Ammon's horn (tissue), 1 donor: ENCODE measurements around the gene BRF1.
"Not testable (repeated sequence)": the region's sequence is repeated elsewhere in the genome, so short reads cannot be mapped to it uniquely, and the experiment has no call there.

Source experiments
- DNase-seq: peaks from one replicate; pipeline ENCODE4 v3.0.0-alpha.2; 2016; ENCODE audit warnings: low spot score

Gene BRF1

GRCh38 chr14:105315941-105316576 lies 15.3 kb upstream of the BRF1 start:
- no peak for DNase-seq

DNA sequence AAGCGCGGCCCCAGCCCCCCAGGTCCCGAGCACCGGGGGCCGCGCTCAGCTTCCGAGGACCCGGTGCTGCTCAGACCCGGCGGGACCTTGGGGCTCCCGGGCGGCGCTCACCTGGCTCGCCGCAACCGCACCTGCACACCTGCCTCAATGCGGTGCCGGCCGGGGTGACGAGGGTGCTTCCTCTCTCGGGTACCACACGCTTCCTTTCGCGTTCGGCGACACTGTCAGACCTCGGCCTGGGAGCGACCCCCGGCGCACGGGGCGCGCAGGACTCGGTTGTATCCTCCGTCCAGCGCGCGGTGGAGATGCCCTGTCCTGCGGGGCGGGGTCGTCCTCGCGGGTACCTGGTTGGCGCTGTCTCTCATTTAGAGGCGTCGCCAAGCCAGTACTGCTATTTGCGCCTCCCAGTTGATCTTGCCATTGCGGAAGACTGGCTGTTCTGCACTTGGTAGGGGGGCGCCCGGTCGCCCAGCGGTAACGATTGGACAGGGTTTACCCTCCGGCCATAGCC lies 14.5 kb upstream of the BRF1 start:
- DNase-seq = no peak

DNA sequence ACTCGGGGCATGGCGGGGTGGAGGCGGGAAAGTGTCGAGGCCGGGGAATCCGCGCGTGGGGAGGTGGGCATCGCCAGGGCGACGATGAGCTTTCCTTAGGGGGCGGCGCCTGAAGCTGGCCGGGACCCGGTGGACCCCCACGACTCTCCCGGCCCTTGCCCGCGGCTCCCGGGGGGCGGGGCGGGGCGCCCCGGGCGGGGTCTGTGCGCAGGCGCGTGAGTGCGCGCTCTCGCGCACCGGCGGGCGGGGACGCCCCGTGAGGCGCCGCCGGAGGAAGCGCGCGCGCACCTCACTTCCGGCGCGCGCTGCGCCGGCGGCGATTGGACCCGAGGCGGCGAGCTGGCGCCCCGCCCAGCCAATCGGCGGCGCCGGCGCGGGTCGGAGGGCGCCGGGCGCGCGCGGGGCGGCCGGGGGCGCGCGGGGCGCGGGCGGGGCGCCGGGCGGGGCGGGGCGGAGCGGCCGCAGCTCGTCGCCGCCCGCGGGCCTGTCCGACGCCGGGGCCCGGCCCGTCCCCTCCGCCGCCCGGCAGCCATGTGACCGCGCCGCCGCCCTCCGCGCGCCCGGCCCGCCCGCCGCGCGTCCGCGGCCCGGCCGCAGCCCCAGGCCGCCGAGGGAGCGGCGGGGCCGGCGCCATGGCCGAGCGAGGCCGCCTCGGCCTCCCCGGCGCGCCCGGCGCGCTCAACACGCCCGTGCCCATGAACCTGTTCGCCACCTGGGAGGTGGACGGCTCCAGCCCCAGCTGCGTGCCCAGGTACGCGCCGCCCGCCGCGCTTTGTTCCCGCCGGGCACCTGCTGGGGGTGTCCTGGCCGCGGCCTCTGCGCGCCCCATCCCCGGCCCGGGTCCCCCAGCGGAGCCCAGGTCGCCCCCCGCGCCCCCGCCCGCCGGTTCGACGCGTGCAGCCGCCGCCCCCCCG lies 13.7 kb upstream of the BRF1 start, which contains the start of gene PACS2:
Gene PACS2 (plus strand): TSS at position 462 of the 914 bp plus-strand sequence. CDS start 171 bp downstream, at position 633.
- peak; percentile 72 for DNase-seq

DNA sequence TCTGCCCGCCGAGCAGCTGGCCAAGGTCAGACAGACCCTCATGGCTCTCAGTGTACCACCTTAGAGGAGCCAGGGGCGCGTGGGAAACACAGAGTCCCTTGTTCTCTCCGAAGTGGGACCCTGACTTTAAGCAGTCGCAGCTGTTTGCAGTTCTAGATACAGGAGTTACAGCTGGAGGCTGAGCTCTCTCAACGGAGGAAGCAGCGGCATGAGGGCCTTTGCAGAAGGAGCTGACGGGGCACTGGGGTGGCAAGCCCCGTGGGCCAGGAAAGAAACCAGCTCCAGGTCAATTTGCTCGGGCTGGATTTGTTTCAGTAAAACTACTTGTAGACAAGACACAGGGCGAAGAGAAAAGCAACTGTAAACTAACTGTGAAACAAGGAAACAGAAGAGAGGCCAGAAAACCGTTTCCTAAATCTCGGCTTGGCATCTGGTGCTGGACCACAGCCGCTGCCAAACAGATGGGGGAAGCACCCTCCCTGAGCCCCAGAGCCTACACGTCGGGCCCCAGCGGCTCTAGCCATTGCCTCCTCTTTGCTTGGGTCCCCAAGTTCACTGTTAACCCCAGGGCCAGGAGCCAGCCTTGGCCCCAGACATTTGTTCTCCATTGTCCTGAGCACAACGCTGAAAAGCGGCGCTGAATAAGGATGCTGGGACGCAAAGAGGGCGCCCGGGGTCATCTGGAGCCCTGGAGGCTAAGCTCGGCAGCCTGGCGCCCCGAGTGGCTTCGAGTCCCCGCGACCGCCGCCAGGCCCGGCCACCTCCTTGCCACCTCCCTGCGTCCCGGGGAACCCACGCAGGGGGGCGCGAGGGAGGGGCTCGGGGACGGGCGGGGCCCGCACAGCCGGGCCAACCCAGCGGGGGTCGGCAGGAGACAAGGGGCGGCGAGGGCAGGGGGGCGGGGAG lies 12.8 kb upstream of the BRF1 start:
- DNase-seq = no peak

DNA sequence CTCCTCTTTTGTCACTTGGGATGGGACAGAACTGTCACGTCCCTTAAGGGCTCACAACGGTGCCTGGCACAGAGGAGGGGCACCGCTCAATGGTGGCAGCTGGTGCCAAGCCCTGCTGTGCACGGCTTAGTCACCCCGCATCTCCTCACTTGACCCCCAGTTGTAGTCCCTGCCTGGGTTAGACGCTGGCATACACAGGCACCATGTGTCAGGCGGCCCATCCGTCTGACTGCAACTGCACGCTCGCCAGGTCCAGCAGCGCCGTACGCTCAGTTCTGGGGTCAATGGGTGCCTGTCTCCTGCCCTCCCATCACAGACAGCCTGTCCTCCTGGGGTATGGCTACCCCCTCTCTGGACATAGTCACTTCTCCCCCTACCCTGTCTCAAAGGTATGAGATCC lies 12.2 kb upstream of the BRF1 start:
- DNase-seq = peak; percentile 91

DNA sequence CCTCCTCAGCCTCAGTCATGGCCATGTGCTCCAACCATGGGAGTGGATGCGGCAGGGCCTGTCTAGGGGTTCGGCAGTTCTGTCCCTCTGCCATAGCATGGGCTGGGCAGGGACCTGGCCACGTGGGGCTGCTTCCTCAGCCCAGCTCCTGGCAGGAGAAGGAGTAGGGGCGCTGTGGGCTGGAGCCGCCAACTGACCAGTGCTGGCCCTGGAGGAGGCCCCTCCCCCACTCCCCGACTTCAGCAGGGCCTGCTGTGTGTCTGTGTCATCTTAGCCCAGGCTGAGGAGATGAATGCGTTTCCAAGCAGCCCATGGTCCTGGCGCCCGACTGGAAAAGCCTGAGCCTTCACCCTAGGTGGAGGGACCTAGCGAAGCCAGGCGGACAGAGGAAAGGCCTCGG lies 11.0 kb upstream of the BRF1 start:
- no peak for DNase-seq

DNA sequence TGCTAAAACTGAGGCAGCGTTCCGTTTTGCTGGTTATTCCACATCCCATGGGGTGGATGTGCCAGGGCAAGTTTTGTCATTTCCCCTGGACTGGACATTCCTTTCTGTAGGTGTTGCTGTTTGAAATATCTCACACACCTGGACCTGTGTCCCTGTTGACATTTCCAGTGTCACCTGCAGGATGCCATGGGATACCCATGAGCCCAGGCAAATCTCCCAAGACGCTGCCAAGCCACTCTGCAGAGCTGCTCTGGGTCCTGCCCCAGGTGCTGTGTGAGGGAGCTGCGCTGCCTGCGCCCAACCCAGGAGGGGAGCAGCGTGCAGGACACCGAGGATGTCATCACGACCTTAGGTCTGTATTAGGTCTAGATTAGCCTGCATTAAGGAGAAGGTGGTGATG lies 8.6 kb upstream of the BRF1 start:
- DNase-seq = no peak

- DNase-seq = no peak
These were observed 6.4 kb upstream of the BRF1 start for GRCh38 chr14:105307052-105307727.

- no peak for DNase-seq
These were observed 5.0 kb upstream of the BRF1 start for GRCh38 chr14:105305791-105306190.

DNA sequence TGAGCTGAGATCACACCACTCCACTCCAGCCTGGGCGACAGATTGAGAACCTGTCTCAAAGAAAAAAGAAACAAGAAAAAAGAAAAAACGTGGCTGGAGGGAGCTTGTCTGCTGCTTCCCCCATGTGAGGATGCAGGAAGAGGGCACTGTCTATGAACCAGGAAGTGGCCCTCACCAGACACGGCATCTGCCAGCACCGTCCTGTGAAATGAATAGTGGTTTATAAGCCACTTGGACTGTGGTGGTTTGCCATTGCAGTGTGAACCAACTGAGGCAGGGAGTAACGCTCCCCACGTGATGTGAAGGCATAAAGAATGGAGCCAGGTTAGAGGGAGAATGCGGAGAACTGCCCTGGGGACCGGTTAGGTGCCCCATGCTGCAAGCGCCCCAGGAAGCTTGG lies 4.5 kb upstream of the BRF1 start:
- no peak for DNase-seq

GRCh38 chr14:105304565-105304964 lies 3.8 kb upstream of the BRF1 start:
- no peak for DNase-seq

GRCh38 chr14:105303949-105304348 lies 3.1 kb upstream of the BRF1 start:
- DNase-seq = no peak

- DNase-seq = not testable (repeated sequence)
These were observed 1.1 kb upstream of the BRF1 start for GRCh38 chr14:105301915-105302249.

GRCh38 chr14:105301103-105301914 lies 508 bp upstream of the BRF1 start:
- peak; percentile 98 for DNase-seq

DNA sequence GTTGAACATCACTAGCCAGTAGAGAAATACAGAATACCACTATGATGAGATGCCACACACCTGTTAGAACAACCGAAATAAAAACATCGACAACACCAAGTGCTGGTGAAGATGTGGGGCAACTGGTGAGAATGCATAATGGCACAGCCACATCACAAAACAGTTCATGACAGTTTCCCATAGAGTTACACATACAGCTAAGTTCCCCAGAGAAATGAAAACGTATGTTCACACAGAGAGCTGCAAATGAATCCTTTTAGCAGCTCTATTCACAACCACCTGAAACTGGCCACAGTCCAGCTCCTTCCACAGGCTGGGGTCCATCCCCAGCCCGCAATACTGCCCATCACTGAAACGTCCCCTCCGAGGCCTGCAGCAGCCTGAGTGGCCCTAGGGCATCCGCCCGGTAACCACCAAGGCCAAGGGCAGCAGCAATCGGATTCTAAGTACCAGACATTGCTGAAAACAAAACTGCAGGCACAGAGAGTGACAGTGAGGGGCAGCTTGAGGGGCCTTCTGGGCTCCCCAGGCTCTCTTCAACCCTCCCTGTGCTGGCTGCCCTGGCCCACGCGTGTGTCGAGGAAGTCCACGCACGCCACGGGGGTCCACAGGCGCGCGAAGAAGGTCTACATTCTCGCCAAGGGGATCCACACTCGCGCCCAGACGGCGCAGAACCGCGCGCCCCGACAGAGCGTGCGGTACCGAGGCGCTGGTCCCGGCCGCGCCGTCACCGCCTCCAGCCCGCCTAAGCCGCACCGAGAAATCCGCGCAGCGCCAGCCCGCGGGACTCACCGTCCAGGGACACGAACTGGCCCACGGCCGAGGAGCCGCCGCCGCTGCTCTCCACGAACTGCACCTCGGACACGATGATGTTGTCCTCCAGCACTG lies 903 bp downstream of the BRF1 start:
- DNase-seq = no peak

- not testable (repeated sequence) for DNase-seq
These were observed 3.5 kb downstream of the BRF1 start for GRCh38 chr14:105297311-105297710.

DNA sequence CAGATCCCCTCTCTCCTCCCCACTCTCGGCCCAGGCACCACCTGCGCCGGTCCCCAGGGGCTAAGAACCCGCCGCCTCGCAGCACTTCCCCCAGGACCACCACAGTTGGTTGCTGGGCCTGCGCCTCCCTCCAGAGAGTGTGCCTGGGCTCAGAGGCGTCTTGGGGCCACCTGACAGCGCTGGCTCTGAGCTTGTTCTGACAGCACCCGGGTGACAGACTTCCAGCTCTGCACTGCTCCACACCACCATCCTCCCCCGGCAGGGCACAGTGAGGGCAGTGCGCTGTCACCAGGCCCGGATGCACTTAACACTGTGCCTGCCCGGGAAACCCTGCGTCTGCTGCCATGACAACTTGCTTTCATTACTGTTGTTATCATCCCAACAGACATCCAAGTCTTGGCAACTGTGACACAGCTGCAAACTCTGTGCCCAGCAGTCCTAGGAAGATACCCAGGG lies 6.6 kb downstream of the BRF1 start:
- DNase-seq = peak; percentile 80

DNA sequence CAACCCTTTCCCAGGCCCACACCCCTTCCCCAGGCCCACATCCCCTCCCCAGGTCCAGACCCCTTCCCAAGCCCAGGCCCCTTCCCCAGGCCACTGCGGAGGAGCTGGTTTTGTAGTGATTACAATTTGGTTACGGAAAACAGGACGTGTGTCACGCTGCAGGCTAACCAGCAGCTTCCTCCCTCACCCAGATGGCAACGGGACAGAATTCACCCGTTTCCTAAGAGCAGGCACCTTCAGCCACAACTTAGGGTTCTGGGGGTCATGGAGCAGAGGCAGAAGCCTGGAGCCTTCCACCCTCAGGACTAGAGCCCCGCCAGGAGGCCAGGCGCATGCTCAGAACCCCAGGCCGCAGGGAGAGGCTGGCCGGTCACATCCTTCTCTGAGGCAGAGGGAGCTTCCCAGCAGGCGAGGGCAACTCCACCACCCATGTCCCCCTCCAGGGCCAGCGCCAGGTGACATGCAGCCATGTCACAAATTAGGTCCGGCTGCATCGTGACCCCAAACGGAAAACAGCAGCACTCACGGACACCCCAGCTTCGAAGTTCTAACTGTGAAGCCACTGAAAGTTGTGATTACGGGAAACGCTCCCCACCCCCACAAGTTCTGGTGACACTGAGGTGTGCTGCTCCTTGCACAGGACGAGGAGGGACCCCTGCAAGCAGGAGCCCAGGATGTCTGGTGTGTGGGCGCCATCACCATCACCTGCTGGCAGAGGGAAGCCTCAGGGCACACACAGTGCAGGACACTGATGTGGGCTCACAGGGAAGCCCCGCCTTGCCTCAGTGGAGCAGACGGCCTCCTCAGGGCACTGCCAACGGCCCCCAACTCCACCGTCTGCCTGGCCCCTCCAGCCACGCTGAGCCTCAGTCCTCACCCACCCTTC lies 7.7 kb downstream of the BRF1 start:
- DNase-seq = no peak
